Measurements from ENCODE around the gene HOXC5.
"Not testable (repeated sequence)": the region's sequence is repeated elsewhere in the genome, so short reads cannot be mapped to it uniquely, and the experiment has no call there.

Gene HOXC5

DNA sequence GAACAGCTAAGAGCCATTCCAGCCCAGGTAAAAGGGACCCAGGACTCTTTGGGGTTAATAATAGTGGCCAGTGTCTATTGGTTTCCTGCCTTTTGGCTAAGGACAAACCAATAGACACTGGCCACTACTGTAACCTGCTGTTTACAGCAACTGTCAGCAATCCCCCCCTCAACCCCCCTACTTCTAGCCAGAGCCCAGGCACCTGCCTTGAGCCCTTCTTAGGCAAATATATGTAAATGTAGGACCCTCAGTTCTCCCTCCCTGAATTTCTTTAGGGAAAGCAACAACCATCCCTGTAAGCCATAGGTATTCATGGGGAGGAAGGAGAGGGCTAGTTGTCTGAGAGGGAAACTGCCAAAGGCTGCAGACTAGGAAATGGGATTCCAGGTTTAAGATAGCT lies 43.1 kb downstream of the HOXC5 start:
- TF ChIP-seq, protein P1, sequence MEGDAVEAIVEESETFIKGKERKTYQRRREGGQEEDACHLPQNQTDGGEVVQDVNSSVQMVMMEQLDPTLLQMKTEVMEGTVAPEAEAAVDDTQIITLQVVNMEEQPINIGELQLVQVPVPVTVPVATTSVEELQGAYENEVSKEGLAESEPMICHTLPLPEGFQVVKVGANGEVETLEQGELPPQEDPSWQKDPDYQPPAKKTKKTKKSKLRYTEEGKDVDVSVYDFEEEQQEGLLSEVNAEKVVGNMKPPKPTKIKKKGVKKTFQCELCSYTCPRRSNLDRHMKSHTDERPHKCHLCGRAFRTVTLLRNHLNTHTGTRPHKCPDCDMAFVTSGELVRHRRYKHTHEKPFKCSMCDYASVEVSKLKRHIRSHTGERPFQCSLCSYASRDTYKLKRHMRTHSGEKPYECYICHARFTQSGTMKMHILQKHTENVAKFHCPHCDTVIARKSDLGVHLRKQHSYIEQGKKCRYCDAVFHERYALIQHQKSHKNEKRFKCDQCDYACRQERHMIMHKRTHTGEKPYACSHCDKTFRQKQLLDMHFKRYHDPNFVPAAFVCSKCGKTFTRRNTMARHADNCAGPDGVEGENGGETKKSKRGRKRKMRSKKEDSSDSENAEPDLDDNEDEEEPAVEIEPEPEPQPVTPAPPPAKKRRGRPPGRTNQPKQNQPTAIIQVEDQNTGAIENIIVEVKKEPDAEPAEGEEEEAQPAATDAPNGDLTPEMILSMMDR (IDR thresholded peaks at IDR 0.05; ENCODE audit: low read depth, low read length) = no peak
- H3K4me3 ChIP-seq (ENCODE audit: low read depth, low read length) = no peak overlapping the region

DNA sequence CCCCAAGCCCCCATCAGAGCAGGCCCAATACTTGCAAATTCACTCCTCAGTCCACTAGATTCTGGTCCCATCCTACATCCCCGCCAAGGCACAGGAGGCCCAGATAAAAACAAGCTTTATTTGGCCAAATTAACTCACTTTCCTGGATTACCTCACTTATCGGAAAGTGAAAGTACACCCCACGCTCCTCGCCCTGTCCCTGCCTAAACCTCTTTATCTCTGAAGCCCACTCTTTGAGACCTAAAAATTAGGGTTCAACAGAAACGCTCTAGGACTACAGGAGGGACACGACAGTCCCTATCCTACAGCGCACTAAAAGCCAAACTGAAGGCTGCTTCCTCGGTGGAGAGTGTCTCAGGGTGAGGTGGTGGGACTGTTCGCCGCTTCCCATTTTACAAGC lies 45.0 kb downstream of the HOXC5 start:
- H3K4me3 ChIP-seq (ENCODE audit: low read depth, low read length) = not testable (repeated sequence)

DNA sequence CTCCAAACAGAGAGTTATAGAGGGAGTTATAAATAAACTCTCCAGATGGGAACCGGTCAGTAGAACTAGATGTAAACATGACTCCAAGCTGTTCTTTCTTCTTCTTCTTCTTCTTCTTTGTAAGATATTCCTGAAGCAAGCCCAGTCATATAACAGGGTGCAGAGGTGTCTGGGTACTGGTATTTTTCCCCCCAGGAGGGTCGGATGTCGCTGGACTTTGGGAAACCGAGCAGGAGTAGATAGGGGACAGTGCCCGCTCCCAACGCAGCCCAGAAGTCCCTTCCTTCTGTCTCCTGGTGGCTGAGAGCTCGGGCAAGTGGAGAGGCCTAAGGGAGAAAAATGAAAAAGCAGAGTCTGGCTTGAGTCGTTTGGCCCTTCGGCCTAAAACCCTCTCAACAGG lies 46.3 kb downstream of the HOXC5 start:
- not testable (repeated sequence) for H3K4me3 ChIP-seq (ENCODE audit: low read depth, low read length)

DNA sequence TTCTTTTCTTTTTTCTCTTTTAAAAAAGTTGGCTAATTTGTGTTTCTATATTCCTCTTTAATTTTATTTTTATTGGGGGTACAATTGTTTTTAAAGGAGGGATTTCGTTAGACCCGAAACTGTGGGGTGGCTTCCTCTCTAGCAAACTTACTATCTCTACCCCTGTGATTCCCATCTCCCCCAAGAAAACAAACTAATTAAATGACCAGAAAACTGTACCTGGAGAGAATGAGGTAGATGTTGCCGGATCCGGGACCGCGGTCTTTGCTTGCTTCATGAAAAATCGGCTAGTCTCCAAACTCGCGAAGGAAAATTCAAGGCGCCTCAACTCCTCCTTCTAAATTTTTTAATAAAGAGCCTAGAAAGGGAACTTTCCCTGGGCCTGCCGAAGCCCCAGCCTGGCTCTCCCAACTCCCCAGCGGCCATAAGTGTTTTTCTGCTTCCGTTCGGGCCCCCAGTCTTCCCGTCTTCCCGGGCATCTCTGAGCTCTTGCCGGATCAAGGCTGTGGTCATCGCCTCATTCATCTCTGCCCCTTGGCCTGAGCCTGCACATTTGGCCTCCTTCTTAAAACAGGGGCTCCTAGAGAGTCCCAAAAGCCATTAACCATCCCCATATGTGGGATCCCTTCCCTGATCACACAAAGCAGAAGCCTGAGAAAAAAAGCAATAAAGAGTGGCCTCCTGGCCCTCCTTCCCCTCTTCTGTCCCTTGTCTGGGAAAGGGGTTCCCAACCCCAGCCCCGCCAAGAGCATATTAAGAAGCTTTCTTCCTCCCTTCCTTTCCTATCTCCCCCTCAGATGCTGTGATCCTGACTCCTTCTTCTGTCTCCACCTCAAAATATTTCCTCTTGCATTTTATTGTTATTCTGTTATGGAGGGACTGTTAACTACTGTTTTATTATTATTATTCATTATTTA lies 47.4 kb downstream of the HOXC5 start:
- H3K4me3 ChIP-seq (ENCODE audit: low read depth, low read length) = not testable (repeated sequence)

DNA sequence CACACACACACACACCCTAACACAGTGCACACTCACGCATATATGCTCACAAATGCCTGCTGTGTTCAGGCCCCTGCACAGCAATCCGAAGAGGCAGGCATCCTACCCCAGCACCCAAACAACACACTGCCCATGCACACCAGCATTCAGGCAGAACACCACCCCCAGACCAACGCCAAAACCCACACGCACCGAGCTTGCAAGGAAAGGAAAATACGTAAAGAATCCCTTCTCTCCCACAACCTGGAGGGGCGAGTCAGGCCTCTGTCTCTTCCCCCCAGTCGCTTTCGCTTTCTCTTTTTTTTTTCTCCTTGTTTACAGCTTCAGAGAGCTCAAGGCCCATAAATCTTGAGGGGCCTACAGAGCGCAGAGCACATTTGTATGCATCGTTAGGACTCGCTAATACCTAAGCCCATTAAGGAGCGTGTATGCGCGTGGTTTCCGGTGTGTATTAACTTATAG lies 48.2 kb downstream of the HOXC5 start:
- H3K4me3 ChIP-seq (ENCODE audit: low read depth, low read length) = not testable (repeated sequence)

DNA sequence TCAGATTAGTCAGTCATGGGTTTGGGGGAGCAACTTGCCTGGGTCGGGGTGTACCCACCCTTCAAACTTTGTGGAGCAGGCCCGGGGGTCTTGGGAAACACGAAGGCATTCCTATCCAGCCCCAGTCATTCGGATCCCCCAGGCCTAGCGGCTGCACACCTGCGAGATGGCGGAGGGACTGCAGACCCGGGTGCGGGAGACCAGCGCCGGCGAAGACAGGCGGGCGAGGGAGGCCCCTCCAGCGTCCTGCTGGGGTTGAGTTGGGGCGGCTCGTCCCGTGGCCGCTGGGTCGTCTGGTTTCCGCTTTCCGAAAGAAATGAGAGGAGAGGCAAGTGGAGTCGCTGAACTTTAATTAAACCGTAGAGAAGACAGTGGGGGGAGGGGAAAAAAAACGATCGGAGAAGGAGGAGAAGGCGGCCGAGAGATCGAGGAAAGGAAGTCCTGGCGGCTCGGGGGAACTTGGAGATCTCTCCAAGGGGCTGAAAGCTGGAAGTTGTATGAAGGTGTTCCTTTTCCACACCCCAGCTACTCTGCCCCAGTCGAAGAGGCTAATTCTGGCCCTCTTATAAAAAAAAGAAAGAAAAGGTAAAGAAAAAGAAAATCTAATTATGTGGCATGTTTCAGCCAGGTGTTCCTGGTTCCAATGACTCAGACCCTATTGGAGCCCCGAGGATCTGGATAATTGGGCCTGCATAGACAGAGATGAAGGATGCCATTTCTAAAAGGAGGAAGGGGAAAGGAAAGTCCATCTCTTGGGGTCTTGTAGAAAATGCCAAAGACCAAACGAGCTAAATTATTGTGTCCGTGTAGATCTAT lies 48.9 kb downstream of the HOXC5 start:
- H3K4me3 ChIP-seq (ENCODE audit: low read depth, low read length) = not testable (repeated sequence)

DNA sequence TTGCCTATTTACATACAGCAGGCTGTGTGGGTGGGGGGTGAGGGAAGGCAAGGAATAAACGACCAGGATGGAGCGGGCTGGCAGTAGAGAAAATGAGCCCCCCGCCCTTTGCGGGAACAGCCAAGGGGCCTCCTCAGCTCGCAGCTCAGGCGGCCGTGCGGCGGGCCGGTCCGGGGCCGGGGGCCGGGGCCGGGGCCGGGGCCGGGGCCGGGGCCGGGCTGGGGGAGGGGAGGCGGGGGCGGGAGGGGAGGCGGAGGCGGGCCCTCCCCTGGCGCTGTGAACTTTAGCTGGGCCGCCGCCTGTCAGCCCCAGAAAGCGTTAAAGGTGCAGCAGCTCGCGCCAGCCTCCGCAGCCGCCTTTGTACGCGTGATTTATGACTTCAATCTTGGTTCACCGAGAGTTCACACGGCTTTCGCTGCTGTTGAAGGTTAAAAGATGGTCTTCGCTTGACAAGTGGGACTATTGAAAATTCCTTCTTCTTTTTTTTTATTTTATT lies 49.6 kb downstream of the HOXC5 start:
- H3K4me3 ChIP-seq (ENCODE audit: low read depth, low read length) = no peak overlapping the region

More for the DNA sequence above, 49.6 kb downstream of the HOXC5 start:
- TF ChIP-seq, protein P1 (IDR thresholded peaks at IDR 0.05; ENCODE audit: low read depth, low read length) = no peak

Data from WI38 (cell line).